Fibroblast of pulmonary artery (primary cell): ENCODE data around the gene CASQ1.

Experiments used
- DNase-seq: peaks from one replicate; pipeline ENCODE4 v3.0.0-alpha.2; 2010; ENCODE audit warnings: low read depth
- H3K4me3 ChIP-seq: replicated peaks from 2 replicates; pipeline ENCODE4 v1.5.1; 2011; ENCODE audit warnings: low read depth, mild to moderate bottlenecking, control low read depth, low read length, moderate library complexity
- CTCF ChIP-seq: IDR thresholded peaks from 2 replicates; pipeline ENCODE4 v1.5.1; 2011; ENCODE audit warnings: mild to moderate bottlenecking, control low read depth, low read length, inconsistent platforms; ENCODE audit errors: missing control alignments

Gene CASQ1

GRCh38 chr1:160220301-160220700, 29.9 kb downstream of the CASQ1 start:
- no peak for TF ChIP-seq CTCF
- no peak for DNase-seq
- H3K4me3 ChIP-seq: no peak overlapping the region

- H3K4me3 ChIP-seq: no peak overlapping the region
- TF ChIP-seq CTCF: no peak
- DNase-seq: peak; percentile 28
Measured at GRCh38 chr1:160221089-160221488, 30.7 kb downstream of the CASQ1 start.

- no peak for DNase-seq
- TF ChIP-seq CTCF: no peak
- no peak overlapping the region for H3K4me3 ChIP-seq
Measured at GRCh38 chr1:160222546-160222945, 32.2 kb downstream of the CASQ1 start.

GRCh38 chr1:160224606-160225005, 34.2 kb downstream of the CASQ1 start:
- H3K4me3 ChIP-seq: no peak overlapping the region
- DNase-seq: no peak
- no peak for TF ChIP-seq CTCF

GRCh38 chr1:160225345-160225744, 35.0 kb downstream of the CASQ1 start:
- DNase-seq: no peak
- TF ChIP-seq CTCF: no peak
- no peak overlapping the region for H3K4me3 ChIP-seq

GRCh38 chr1:160226623-160227022, 36.2 kb downstream of the CASQ1 start:
- no peak for TF ChIP-seq CTCF
- H3K4me3 ChIP-seq: no peak overlapping the region
- DNase-seq: no peak

GRCh38 chr1:160227034-160227433, 36.7 kb downstream of the CASQ1 start:
- no peak for TF ChIP-seq CTCF
- no peak overlapping the region for H3K4me3 ChIP-seq
- no peak for DNase-seq
